Measurements from ENCODE around the gene TMEM234.

TMEM234 gene

DNA sequence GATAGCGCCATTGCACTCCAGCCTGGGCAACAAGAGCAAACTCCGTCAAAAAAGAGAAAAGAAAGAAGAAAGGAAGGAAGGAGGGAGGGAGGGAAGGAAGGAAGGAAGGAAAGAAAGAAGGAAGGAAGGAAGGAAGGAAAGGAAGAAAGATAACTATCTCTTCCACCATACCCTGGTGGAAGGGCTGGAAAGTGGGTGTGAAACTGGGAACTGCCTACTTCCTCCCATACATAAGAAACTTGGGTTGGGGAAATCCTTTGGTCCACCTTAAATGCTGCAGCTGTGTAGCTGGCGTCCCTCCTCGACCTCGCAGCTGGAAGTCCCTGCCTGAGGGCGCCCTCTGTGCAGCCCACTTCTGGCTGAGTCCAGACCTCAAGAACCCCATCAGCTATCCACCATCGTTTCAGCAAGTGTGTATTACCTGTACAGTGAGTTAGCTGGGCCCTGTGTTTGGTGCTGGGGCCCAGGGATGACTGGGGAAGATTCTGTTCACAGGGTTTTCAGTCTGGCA, 20.2 kb upstream of the TMEM234 start:
- TF ChIP-seq Cebpa-rat (IDR thresholded peaks at IDR 0.05): no peak
- H3K27ac ChIP-seq: peak overlapping the region in 1 of 11 experiments; percentile 12; a peak in 2 of 22 replicates
- peaks cover 0 to 4% (median 0%) of the 10 kb centered on the region in 11 experiments; a peak in 1 of 22 replicates for H4K20me1 ChIP-seq

GRCh38 chr1:32241001-32241763, 19.0 kb upstream of the TMEM234 start:
- Histone ChIP-seq H3K9ac (peak overlapping the region; percentile 42 to 77 (median 64); a peak in 21 of 22 replicates), H3K27ac (peak overlapping the region in 8 of 11 experiments; percentile 22 to 70 (median 49); a peak in 13 of 22 replicates), H3K36me3 (no peaks in the 10 kb centered on the region), H3K4me2 (peak overlapping the region; percentile 80 to 100 (median 99)), H3K9me3 (replicated peaks in 1 of 11) (no peaks in the 10 kb centered on the region), H4K20me1 (no peaks in the 10 kb centered on the region), H3K4me1 (peaks cover 20 to 54% (median 45%) of the 10 kb centered on the region in 10 experiments), H3K4me3 (peak overlapping the region; percentile 57 to 77 (median 64)), H3K27me3 (no peaks in the 10 kb centered on the region; a peak in 1 of 22 replicates)
- no peak for TF ChIP-seq Cebpa-rat (IDR thresholded peaks at IDR 0.05)

More for the DNA sequence above, 20.2 kb upstream of the TMEM234 start:
- Histone ChIP-seq H3K4me3 (no peak overlapping the region), H3K4me2 (peak overlapping the region; percentile 80 to 100 (median 99)), H3K27me3 (no peaks in the 10 kb centered on the region; a peak in 1 of 22 replicates), H3K4me1 (peaks cover 31 to 66% (median 57%) of the 10 kb centered on the region in 10 experiments), H3K9ac (no peak overlapping the region), H3K9me3 (replicated peaks in 1 of 11) (no peaks in the 10 kb centered on the region), H3K36me3 (no peaks in the 10 kb centered on the region)

DNA sequence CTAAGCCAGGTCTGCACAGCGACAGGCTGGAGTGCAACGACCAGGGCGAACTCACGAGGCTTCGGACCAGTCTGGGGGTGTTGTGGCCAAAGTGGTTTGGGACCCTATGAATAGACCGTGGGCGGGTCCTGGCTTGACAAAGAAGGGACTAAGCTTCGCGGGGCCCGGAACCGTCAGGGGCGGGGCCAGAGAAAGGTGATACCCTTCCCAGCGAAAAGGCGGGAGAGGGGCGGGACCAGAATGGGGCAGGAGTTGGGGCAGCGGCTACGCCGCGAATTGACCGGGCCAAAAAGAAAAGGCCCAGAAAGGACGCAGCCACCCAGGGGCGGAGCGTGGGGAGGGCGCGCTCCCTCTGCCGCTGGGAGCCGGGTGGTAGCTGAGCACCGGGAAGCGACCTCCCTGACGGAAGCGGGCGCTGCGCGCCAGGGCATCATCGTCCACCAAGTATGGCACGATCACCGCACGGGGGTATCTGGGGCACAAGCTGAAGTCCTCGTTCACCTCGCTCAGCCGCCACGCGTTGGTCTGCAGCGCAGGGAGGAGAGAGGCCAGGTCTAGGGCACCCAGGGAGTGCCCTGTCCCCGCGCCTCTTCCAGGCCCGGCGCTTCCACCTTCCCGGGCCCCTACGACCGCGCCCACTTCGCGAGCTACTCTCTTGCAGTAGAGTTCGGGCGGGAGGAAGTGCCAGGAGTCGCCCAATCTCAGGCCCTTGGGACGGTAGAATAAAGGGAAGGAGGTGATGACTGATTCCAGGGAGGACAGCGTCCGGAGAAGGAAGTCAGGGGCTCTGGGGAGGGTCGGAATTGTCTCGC, 18.2 kb upstream of the TMEM234 start:
- Histone ChIP-seq H3K4me2 (peak overlapping the region; percentile 80 to 100 (median 99)), H3K9ac (peak overlapping the region; percentile 42 to 77 (median 64); a peak in 20 of 22 replicates), H3K4me3 (peak overlapping the region; percentile 57 to 77 (median 64)), H3K27ac (peak overlapping the region in 8 of 11 experiments; percentile 22 to 70 (median 49); a peak in 13 of 22 replicates), H4K20me1 (no peaks in the 10 kb centered on the region), H3K4me1 (peaks cover 16 to 46% (median 37%) of the 10 kb centered on the region in 10 experiments), H3K27me3 (no peaks in the 10 kb centered on the region; a peak in 1 of 22 replicates), H3K9me3 (replicated peaks in 1 of 11) (no peaks in the 10 kb centered on the region), H3K36me3 (peaks cover 0 to 8% (median 0%) of the 10 kb centered on the region in 11 experiments; a peak in 4 of 22 replicates)
- no peak for TF ChIP-seq Cebpa-rat (IDR thresholded peaks at IDR 0.05)

DNA sequence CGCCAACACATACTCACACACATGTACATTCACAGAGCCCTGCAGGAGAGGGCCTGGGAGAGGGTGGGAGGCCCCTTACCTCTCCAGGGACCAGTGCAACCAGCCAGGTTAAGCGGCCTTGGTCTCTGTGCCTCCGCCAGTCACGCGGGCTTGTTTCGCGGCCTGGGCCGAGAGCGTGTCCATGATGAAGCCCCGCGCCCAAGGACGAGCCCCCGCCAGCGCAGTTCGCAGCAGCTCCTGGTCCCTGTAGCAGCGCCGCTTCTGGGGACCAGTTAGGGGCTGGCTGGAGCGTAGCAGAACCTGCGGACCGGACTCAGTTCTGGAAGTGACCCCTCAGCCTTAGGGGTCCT, 17.6 kb upstream of the TMEM234 start:
- H3K4me3 ChIP-seq: peak overlapping the region in 9 of 10 experiments; percentile 57 to 77 (median 64); a peak in 15 of 20 replicates
- peak overlapping the region in 7 of 11 experiments; percentile 50 to 77 (median 67); a peak in 9 of 22 replicates for H3K9ac ChIP-seq
- TF ChIP-seq Cebpa-rat (IDR thresholded peaks at IDR 0.05): no peak
- peak overlapping the region; percentile 80 to 100 (median 99) for H3K4me2 ChIP-seq
- H4K20me1 ChIP-seq: no peaks in the 10 kb centered on the region
- H3K4me1 ChIP-seq: peaks cover 16 to 44% (median 37%) of the 10 kb centered on the region in 10 experiments
- peaks cover 0 to 14% (median under 1%) of the 10 kb centered on the region in 11 experiments; a peak in 5 of 22 replicates for H3K36me3 ChIP-seq
- H3K27ac ChIP-seq: peak overlapping the region in 1 of 11 experiments; percentile 70; a peak in 2 of 22 replicates
- no peaks in the 10 kb centered on the region; a peak in 1 of 22 replicates for H3K27me3 ChIP-seq
- H3K9me3 ChIP-seq (replicated peaks in 1 of 11): no peaks in the 10 kb centered on the region

DNA sequence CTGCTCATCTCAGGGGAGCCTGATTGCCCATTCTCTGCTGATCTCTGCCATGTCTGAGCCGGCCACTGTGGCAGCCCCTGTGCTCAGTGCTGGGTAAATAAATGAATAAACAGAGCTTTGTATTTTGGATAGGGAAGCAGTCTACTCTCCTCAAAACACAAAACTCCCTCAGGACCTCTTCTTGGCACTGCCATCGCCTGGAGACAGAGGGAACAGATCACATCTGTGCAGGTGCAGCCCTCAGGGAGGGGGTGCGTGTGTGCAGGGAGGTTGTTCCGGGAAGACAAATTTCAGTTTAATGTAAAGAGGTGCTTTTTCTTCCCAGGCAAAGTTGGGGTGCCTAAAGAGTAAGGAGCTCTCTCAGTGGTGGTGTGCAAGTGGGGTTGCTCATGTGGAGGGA, 17.2 kb upstream of the TMEM234 start:
- Histone ChIP-seq H4K20me1 (no peaks in the 10 kb centered on the region; a peak in 1 of 22 replicates), H3K9ac (peak overlapping the region in 1 of 11 experiments; percentile 77; a peak in 1 of 22 replicates), H3K36me3 (peaks cover 0 to 18% (median 4%) of the 10 kb centered on the region in 11 experiments; a peak in 7 of 22 replicates), H3K4me1 (peaks cover 16 to 44% (median 37%) of the 10 kb centered on the region in 10 experiments), H3K4me2 (peak overlapping the region in 8 of 11 experiments; percentile 80 to 100 (median 99); a peak in 14 of 22 replicates), H3K9me3 (replicated peaks in 1 of 11) (no peaks in the 10 kb centered on the region), H3K27ac (no peak overlapping the region), H3K4me3 (no peak overlapping the region), H3K27me3 (no peaks in the 10 kb centered on the region; a peak in 1 of 22 replicates)
- TF ChIP-seq Cebpa-rat (IDR thresholded peaks at IDR 0.05): no peak

- peaks cover 0 to 10% (median 6%) of the 10 kb centered on the region in 10 experiments; a peak in 16 of 20 replicates for H3K4me1 ChIP-seq
- H3K4me2 ChIP-seq: no peak overlapping the region
- no peak for TF ChIP-seq Cebpa-rat (IDR thresholded peaks at IDR 0.05)
- no peak overlapping the region for H3K27ac ChIP-seq
- no peaks in the 10 kb centered on the region for H3K27me3 ChIP-seq
- no peak overlapping the region for H3K4me3 ChIP-seq
- H3K9ac ChIP-seq: no peak overlapping the region
- H3K9me3 ChIP-seq (replicated peaks in 1 of 11): no peaks in the 10 kb centered on the region
- peaks cover 23 to 64% (median 39%) of the 10 kb centered on the region in 11 experiments for H3K36me3 ChIP-seq
- peaks cover 0 to 20% (median 8%) of the 10 kb centered on the region in 11 experiments; a peak in 10 of 22 replicates for H4K20me1 ChIP-seq
Observed at GRCh38 chr1:32234792-32235191, 12.6 kb upstream of the TMEM234 start.

GRCh38 chr1:32232558-32233304, 10.6 kb upstream of the TMEM234 start:
- H3K36me3 ChIP-seq: peaks cover 44 to 84% (median 59%) of the 10 kb centered on the region in 11 experiments
- no peak overlapping the region for H3K4me3 ChIP-seq
- no peaks in the 10 kb centered on the region for H3K9me3 ChIP-seq (replicated peaks in 1 of 11)
- TF ChIP-seq Cebpa-rat (IDR thresholded peaks at IDR 0.05): no peak
- H3K4me1 ChIP-seq: no peaks in the 10 kb centered on the region
- H3K4me2 ChIP-seq: no peak overlapping the region
- no peak overlapping the region for H3K27ac ChIP-seq
- peaks cover 0 to 33% (median 13%) of the 10 kb centered on the region in 11 experiments; a peak in 12 of 22 replicates for H4K20me1 ChIP-seq
- H3K9ac ChIP-seq: no peak overlapping the region
- H3K27me3 ChIP-seq: no peaks in the 10 kb centered on the region

All from BLaER1 treated with 17β-estradiol and CSF1 and Interleukin-3, amounts not matched to agents 10 nM and 100 nM (cell line).